HG02763 (cell line): ENCODE data around the gene MORF4L1.
A peak's percentile ranks its signal among the peaks of the same experiment; 100 is the strongest.

Source experiments
- ATAC-seq: cut with Tn5 transposase; IDR thresholded peaks from one replicate; pipeline ENCODE4 v1.9.1; 2021; ENCODE audit warnings: mild to moderate bottlenecking, moderate library complexity; ENCODE audit not compliant: unreplicated experiment

Gene MORF4L1

GRCh38 chr15:78943692-78944091 lies 71.0 kb downstream of the MORF4L1 start:
- no peak for ATAC-seq

GRCh38 chr15:78944202-78944625 lies 71.5 kb downstream of the MORF4L1 start:
- peak; percentile 16 for ATAC-seq

GRCh38 chr15:78944669-78945407 lies 72.1 kb downstream of the MORF4L1 start, which contains the start of gene CTSH:
Gene CTSH, minus strand, starts transcription at chr15:78945046. Its CDS starts 65 bp downstream, at chr15:78944981.
- peak; percentile 59 for ATAC-seq

- no peak for ATAC-seq
These were observed 73.8 kb downstream of the MORF4L1 start for GRCh38 chr15:78946493-78946892.

GRCh38 chr15:78947506-78947905 lies 74.8 kb downstream of the MORF4L1 start:
- no peak for ATAC-seq
